Dermis microvascular lymphatic vessel endothelial cell (primary cell): ENCODE data around the gene TBXA2R. TPM values are rescaled to one million over a fixed set of nuclear protein-coding genes. Genes with fewer than 3 reads are reported as not detected.
"Not testable (repeated sequence)": the region's sequence is repeated elsewhere in the genome, so short reads cannot be mapped to it uniquely, and the experiment has no call there.

Experiments used
- DNase-seq, 2 donors: peaks; one replicate each; pipeline versions ENCODE4 v3.0.0 to v3.0.0-alpha.2; 2010; ENCODE audit warnings: low read depth in 2 of 2
- total RNA-seq: library from RNA; depleted of rRNA; stranded (reverse); fragments of >200 nt; gene quantifications from 2 replicates; pipeline ENCODE4 v1.2.1, GENCODE V29; 2014

The TBXA2R gene
- total RNA-seq, 1 donor from 2014 or later: 2.1 TPM

DNA sequence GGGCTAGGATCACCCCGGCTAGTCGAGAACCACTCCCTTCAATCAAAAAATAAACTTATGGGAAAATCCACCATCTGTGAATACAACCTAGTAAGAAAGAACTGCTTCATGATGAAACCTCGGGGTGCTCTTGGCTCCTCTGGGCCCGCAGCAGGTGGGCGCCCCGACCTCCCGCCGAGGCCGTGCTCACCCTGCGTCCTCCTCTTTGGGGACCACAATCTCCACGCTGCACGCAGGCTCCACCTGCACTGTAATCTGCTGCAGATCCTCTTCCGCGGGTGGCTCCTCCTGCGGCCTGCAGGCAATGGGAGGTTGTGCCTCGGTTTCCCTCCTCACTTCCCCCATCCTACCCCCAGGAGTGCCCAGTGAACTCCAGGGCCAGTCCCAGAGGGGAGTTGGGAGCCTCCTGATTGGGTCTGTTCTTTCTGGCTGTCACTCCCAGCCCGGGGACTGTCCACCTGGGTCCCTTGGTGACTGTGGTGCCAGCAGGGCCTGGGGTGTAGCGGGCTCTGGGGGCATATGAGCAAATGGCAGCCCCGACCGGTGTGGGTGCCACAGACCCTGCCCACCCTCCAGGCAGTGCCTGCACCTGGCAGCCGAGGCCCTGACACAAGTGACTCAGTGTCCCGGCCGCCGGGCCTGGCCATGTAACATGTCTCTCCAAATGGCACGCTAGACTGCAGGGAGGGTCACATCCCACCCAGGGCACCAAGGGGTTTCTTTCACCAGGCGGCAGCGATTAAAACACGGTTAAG, 35.0 kb upstream of the TBXA2R start:
- no peak for DNase-seq

GRCh38 chr19:3639479-3639878, 32.8 kb upstream of the TBXA2R start:
- DNase-seq: no peak

GRCh38 chr19:3638208-3639193, 31.8 kb upstream of the TBXA2R start:
- no peak for DNase-seq

GRCh38 chr19:3637621-3638020, 30.9 kb upstream of the TBXA2R start:
- no peak for DNase-seq

GRCh38 chr19:3636962-3637361, 30.3 kb upstream of the TBXA2R start:
- no peak for DNase-seq

DNA sequence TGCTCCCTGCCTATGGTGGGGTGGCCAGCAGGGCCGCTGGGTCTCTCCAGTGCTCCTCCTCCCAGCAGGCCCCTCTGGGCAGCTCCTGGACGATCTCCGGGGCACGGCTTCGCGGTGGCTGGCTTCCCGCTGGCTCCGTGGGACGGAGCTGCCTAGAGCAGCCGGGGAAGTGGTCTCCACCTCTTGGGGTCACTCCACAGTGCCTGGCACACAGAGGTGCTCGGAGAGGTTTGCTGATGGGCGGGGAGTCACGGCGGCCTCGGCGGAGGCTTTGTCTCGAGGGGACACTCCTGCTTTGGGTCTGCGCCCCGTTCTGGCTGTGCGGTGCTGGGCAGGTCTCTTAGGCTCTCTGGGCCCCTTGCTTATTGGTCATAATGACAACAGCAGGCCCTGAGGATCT, 29.8 kb upstream of the TBXA2R start:
- no peak for DNase-seq

GRCh38 chr19:3634496-3635045, 27.9 kb upstream of the TBXA2R start:
- no peak for DNase-seq

GRCh38 chr19:3633559-3633988, 26.9 kb upstream of the TBXA2R start:
- DNase-seq: no peak

- DNase-seq: no peak
These were observed 26.3 kb upstream of the TBXA2R start for GRCh38 chr19:3632739-3633558.

- no peak for DNase-seq
These were observed 25.4 kb upstream of the TBXA2R start for GRCh38 chr19:3632098-3632497.

DNA sequence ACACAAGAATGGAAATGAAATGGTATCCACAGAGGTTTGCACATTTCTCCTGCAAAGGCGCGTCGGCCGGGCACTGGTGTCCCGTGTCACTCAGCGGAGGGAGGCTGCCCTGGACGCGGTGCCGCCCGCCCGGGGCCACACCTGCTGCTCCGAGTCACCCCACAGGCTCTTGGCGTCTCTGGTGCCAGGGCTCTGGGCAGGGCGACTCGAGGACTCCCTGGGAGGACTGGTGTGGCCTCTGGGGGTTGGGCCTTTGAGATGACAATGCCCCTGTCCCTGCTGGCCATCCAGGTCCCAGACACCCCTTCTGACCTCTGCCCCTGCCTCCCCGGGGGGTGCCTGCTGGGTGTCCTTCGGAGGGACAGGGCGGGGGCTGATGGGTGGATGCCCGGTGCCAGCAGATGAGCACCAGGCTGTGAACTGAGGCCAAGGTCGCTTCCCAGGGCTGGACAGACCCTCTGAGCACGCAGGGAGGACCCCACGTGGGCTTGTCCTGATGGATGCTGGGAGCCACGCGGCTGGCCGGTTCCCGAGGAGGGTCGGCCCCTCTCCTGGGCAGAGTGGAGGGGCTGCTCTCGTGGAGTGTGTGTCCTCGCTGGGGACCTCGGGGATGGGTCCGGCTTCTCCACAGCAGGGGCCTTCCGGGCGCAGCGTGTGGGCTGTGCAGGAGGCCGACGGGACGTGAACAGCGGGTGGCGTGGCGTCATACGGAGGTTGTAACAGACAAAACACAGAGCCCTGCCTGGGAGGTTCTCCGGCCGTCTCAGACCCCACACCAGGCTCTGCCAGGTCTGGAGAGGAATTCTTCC, 24.6 kb upstream of the TBXA2R start:
- DNase-seq: no peak

- DNase-seq: not testable (repeated sequence)
These were observed 22.1 kb upstream of the TBXA2R start for GRCh38 chr19:3628766-3629165.

DNA sequence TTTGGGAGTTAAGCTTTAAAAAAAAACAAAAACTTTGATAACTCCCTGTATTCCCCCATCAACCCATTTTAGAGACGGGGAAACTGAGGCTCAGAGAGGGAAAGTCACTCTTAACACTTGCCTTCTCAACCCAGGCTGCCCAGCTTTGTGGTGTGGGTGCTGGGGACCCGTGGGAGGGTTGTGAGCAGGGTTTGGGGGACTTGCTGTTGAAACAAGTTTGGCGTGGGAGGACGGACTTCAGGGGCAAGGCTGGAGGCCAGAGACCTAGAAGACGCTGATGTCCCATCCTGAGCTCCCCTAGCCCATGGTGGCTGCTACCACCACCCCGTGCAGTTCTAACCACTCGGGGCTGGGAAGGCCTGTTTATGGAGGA, 20.7 kb upstream of the TBXA2R start:
- no peak for DNase-seq

DNA sequence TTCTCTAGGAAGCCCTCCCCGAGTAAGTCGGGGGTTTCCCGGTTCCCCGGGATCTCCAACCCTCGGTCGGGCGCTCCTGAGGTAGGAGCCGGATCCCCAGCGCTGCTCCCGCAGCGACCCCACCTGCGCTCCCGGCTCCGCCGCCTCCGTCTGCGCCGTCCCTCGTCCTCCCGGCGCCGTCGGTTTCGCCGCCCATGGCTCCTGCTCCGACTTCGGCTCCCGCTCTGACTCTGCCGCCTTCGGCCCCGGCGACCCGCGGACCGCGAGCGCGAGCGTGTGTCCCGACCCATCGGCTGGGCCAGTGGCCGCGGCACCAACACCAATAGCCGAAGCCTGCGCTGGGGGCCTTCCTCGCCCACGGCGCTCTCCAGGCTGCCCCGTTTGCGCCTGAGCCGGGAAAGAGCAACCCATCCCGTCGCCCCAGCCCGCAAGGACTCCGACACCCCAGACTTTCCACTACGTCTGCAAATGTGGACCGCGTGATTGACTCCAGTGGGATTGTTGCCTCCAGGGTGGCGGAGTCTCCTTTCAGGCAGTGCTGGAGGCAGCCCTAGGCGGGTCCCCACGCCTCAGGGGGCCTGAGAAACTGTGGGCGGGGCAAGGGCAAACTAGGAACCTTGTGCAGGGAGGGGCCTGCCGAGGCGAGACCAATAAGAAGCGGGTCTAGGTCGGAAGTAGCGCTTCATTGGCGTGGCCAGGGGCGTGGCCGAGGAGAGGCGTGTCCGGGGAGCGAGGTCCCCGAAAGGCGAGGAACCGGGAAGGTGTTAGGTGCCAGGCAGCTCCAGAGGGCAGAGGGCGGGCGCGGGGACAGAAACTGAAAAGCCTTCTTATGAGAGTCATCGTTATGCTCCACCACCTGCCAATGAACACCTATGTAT, 20.0 kb upstream of the TBXA2R start, which contains the start of gene CACTIN:
CACTIN (minus strand) TSS at position 318 of the 878 bp plus-strand sequence; CDS start at position 290, 28 bp downstream.
- peak; percentile 91 to 98 for DNase-seq

DNA sequence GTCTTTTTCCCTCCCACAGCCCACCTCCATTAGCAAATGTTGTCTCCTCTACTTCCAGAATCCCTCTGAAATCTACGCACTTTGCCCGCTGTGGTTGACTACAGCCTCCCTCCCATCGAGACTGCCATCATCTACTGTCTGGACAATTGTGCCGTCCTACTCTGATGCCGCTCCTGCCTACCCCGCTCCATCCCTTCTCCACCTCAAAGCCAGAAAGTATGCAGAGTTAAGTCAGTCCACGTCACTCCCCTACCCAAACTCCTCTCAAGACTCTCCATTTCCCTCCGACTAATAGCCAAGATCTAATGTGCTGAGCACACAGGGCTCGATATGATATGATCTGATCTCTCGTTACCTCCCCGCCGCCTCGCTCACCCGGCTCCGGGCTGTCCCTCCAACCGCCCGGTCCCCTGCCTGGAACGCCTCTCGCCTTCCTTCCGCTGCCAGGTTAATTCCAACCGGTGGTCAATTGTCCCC, 19.4 kb upstream of the TBXA2R start:
- no peak for DNase-seq

- no peak for DNase-seq
These were observed 17.0 kb upstream of the TBXA2R start for GRCh38 chr19:3623716-3624115.

- DNase-seq: no peak
These were observed 15.5 kb upstream of the TBXA2R start for GRCh38 chr19:3622224-3622623.

DNA sequence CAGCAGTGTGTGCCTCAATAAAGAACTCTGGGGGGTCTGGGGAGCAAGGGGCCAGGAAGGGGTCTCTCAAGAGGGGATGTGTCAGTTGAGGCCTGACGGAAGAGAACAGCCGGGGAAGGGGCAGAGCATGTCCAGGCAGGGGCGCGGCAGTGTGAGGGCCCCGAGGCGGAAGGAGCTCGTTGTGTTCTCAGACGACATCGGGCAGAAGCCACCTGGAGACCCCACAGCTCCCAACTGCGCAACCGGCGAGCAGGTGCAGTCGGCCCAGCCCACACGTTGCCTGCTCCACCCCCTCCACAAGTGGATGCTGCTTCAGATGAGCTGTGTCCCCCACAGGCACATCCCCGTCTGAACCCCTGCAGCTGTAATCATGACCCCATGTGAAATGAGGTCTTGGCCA, 15.0 kb upstream of the TBXA2R start:
- DNase-seq: no peak
